Astrocyte (in vitro differentiated cells and primary cell): Measurements from ENCODE around the gene LRP1B. TPM values are rescaled to one million over a fixed set of nuclear protein-coding genes. Genes with fewer than 3 reads are reported as not detected.

Experiments used
- DNase-seq: peaks from one replicate; pipeline ENCODE4 v3.0.0-alpha.2; 2010; ENCODE audit warnings: low read depth
- FAIRE-seq: peaks from 2 replicates; lab custom pipeline; 2011; peaks lifted over from hg19 to GRCh38; lab: Jason Lieb, UNC
- H2AFZ ChIP-seq: 2 replicates; pipeline ENCODE4 v1.6.0; 2012; ENCODE audit warnings: low read depth, low read length, inconsistent platforms
- H3K27ac ChIP-seq: 2 replicates; pipeline ENCODE4 v1.5.1; 2011; ENCODE audit warnings: low read depth, low read length, inconsistent platforms
- H3K27me3 ChIP-seq: 2 replicates; pipeline ENCODE4 v1.6.0; 2011; ENCODE audit warnings: low read length, inconsistent platforms; ENCODE audit not compliant: insufficient read depth
- H3K36me3 ChIP-seq: 2 replicates; pipeline ENCODE4 v1.5.1; 2011; ENCODE audit warnings: low read length, inconsistent platforms; ENCODE audit not compliant: insufficient read depth
- H3K4me1 ChIP-seq: 2 replicates; pipeline ENCODE4 v1.5.1; 2011; ENCODE audit warnings: low read length, inconsistent platforms; ENCODE audit not compliant: insufficient read depth
- H3K4me2 ChIP-seq: 2 replicates; pipeline ENCODE4 v1.6.0; 2012; ENCODE audit warnings: low read length, inconsistent platforms
- H3K4me3 ChIP-seq: 2 replicates; pipeline ENCODE4 v1.5.1; 2011; ENCODE audit warnings: low read depth, mild to moderate bottlenecking, low read length, inconsistent platforms; ENCODE audit not compliant: insufficient read depth
- H3K79me2 ChIP-seq: 2 replicates; pipeline ENCODE4 v1.6.0; 2012; ENCODE audit warnings: mild to moderate bottlenecking, low read length, inconsistent platforms; ENCODE audit not compliant: insufficient read depth
- H3K9ac ChIP-seq: 2 replicates; pipeline ENCODE4 v1.6.0; 2012; ENCODE audit warnings: mild to moderate bottlenecking, low read length, inconsistent platforms
- H3K9me3 ChIP-seq: 2 replicates; pipeline ENCODE4 v1.5.1; 2012; ENCODE audit warnings: low read depth, mild to moderate bottlenecking, low read length, inconsistent platforms; ENCODE audit not compliant: insufficient read depth
- H4K20me1 ChIP-seq: 2 replicates; pipeline ENCODE4 v1.6.0; 2012; ENCODE audit warnings: low read length, inconsistent platforms; ENCODE audit not compliant: insufficient read depth
- H3K27ac Mint-ChIP-seq: one replicate; pipeline ENCODE4 v1.8.0; 2021; ENCODE audit warnings: mild to moderate bottlenecking, mixed read lengths; ENCODE audit not compliant: unreplicated experiment
- H3K27me3 Mint-ChIP-seq: one replicate; pipeline ENCODE4 v1.8.0; 2021; ENCODE audit warnings: low read depth, mixed read lengths; ENCODE audit not compliant: unreplicated experiment
- H3K36me3 Mint-ChIP-seq: one replicate; pipeline ENCODE4 v1.8.0; 2021; ENCODE audit warnings: low read depth, mixed read lengths; ENCODE audit not compliant: unreplicated experiment
- H3K4me1 Mint-ChIP-seq: one replicate; pipeline ENCODE4 v1.8.0; 2021; ENCODE audit warnings: low read depth, mixed read lengths; ENCODE audit not compliant: unreplicated experiment
- H3K4me3 Mint-ChIP-seq: one replicate; pipeline ENCODE4 v1.8.0; 2021; ENCODE audit warnings: mild to moderate bottlenecking, moderate library complexity, mixed read lengths; ENCODE audit not compliant: unreplicated experiment
- H3K9me3 Mint-ChIP-seq: one replicate; pipeline ENCODE4 v1.8.0; 2021; ENCODE audit warnings: mild to moderate bottlenecking, mixed read lengths; ENCODE audit not compliant: unreplicated experiment
- EZH2 ChIP-seq: IDR thresholded peaks from 2 replicates; pipeline ENCODE4 v1.6.1; 2012; ENCODE audit warnings: mild to moderate bottlenecking, low read length, inconsistent platforms; ENCODE audit not compliant: insufficient read depth
- total RNA-seq: library from RNA; stranded (reverse); gene quantifications from 2 replicates; pipeline ENCODE4 v1.2.1, GENCODE V29; 2021
- TF ChIP-seq, protein P1 (sequence below): IDR thresholded peaks from 2 replicates; pipeline ENCODE4 v1.5.1; 2011; ENCODE audit warnings: low read depth, mild to moderate bottlenecking, inconsistent platforms, low read length, moderate library complexity; ENCODE audit not compliant: insufficient read depth

Gene LRP1B
- total RNA-seq, 1 donor from 2014 or later: 1.5 TPM

DNA sequence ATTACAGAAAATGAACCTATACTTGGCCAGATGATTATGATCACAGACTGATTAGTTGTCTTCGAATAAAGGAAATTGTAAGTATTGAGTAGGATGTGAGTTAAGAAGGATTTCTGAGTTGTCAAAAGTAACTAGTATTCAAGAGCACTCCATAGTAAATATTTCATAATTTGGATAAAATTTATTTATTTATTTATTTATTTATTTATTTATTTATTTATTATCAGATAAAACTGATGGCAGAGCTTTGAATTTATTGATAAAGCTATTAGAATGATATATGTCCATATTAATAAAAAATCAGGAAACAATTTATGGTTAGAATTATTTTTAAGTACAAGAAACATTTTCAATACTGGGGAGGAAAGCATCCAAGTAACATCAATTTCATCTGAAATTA, 1634.1 kb downstream of the LRP1B start:
- Mint-ChIP-seq H3K4me1 (no peaks in the 10 kb centered on the region), H3K36me3 (no peaks in the 10 kb centered on the region), H3K9me3 (no peaks in the 10 kb centered on the region), H3K27ac (no peak overlapping the region), H3K27me3 (no peaks in the 10 kb centered on the region), H3K4me3 (no peak overlapping the region)
- Histone ChIP-seq H3K27me3 (no peaks in the 10 kb centered on the region), H3K36me3 (no peaks in the 10 kb centered on the region), H3K4me1 (no peaks in the 10 kb centered on the region), H2AFZ (no peak overlapping the region), H3K9ac (no peak overlapping the region), H4K20me1 (no peaks in the 10 kb centered on the region), H3K4me3 (no peak overlapping the region), H3K9me3 (no peaks in the 10 kb centered on the region), H3K4me2 (no peak overlapping the region), H3K79me2 (no peaks in the 10 kb centered on the region), H3K27ac (no peak overlapping the region)
- TF ChIP-seq, protein P1, sequence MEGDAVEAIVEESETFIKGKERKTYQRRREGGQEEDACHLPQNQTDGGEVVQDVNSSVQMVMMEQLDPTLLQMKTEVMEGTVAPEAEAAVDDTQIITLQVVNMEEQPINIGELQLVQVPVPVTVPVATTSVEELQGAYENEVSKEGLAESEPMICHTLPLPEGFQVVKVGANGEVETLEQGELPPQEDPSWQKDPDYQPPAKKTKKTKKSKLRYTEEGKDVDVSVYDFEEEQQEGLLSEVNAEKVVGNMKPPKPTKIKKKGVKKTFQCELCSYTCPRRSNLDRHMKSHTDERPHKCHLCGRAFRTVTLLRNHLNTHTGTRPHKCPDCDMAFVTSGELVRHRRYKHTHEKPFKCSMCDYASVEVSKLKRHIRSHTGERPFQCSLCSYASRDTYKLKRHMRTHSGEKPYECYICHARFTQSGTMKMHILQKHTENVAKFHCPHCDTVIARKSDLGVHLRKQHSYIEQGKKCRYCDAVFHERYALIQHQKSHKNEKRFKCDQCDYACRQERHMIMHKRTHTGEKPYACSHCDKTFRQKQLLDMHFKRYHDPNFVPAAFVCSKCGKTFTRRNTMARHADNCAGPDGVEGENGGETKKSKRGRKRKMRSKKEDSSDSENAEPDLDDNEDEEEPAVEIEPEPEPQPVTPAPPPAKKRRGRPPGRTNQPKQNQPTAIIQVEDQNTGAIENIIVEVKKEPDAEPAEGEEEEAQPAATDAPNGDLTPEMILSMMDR: no peak
- no peak for TF ChIP-seq EZH2
- no peak for DNase-seq
- FAIRE-seq: no peak

DNA sequence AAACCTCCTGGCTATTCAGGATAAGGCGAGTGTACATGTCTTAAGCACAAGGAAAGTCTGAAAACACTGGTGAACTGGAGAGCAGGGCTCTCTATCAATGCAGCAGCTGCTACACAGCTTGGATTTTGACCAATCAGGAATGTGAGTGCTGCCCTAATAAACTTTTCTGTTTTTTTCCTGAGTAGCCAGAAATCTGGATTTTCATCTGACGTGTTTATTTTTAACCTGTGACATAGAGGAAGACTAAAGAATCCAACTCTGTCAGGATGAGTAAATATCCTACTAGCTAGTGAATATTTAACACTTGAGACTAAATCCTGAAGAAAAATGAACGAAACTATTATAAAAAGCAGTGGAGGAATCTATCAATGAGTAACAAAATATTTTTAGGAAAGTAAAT, 1638.9 kb downstream of the LRP1B start:
- TF ChIP-seq, protein P1: no peak
- TF ChIP-seq EZH2: no peak
- Mint-ChIP-seq H3K9me3 (no peaks in the 10 kb centered on the region), H3K27me3 (no peaks in the 10 kb centered on the region), H3K27ac (no peak overlapping the region), H3K4me1 (no peaks in the 10 kb centered on the region), H3K4me3 (no peak overlapping the region), H3K36me3 (no peaks in the 10 kb centered on the region)
- Histone ChIP-seq H3K9ac (no peak overlapping the region), H2AFZ (no peak overlapping the region), H3K79me2 (no peaks in the 10 kb centered on the region), H4K20me1 (no peaks in the 10 kb centered on the region), H3K4me3 (no peak overlapping the region), H3K36me3 (no peaks in the 10 kb centered on the region), H3K4me1 (no peaks in the 10 kb centered on the region), H3K9me3 (no peaks in the 10 kb centered on the region), H3K27ac (no peak overlapping the region), H3K4me2 (no peak overlapping the region), H3K27me3 (no peaks in the 10 kb centered on the region)
- FAIRE-seq: no peak
- DNase-seq: no peak

DNA sequence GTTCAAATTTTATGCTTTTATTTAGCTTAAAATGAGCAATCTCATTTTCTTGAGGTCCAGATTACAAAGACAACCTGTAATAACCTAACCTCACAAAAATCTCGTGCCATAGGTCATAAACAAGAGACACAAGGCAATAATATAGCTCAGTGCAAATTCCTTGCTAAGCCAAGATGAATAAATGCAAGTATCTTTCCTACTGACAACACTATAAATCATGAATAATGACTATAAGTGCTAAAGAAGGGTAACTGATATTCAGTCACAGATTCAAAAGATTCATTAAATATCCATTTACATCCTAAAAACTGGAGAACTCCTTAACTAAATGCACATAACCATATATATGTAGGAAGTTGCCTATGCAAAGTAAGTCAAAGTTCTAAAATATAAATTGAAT, 1641.6 kb downstream of the LRP1B start:
- Histone ChIP-seq H3K4me2 (no peak overlapping the region), H3K4me3 (no peak overlapping the region), H3K79me2 (no peaks in the 10 kb centered on the region), H2AFZ (no peak overlapping the region), H3K9ac (no peak overlapping the region), H3K4me1 (no peaks in the 10 kb centered on the region), H3K9me3 (no peaks in the 10 kb centered on the region), H4K20me1 (no peaks in the 10 kb centered on the region), H3K36me3 (no peaks in the 10 kb centered on the region), H3K27ac (no peak overlapping the region), H3K27me3 (no peaks in the 10 kb centered on the region)
- Mint-ChIP-seq H3K9me3 (no peaks in the 10 kb centered on the region), H3K27ac (no peak overlapping the region), H3K36me3 (no peaks in the 10 kb centered on the region), H3K4me3 (no peak overlapping the region), H3K4me1 (no peaks in the 10 kb centered on the region), H3K27me3 (no peaks in the 10 kb centered on the region)
- FAIRE-seq (no peak), DNase-seq (no peak)
- TF ChIP-seq, protein P1: no peak
